Measurements from ENCODE around the gene ADAM10. TPM values are rescaled to one million over a fixed set of nuclear protein-coding genes. Genes with fewer than 3 reads are reported as not detected.

ADAM10 gene
- polyA plus RNA-seq, 1 donor: 264 TPM

DNA sequence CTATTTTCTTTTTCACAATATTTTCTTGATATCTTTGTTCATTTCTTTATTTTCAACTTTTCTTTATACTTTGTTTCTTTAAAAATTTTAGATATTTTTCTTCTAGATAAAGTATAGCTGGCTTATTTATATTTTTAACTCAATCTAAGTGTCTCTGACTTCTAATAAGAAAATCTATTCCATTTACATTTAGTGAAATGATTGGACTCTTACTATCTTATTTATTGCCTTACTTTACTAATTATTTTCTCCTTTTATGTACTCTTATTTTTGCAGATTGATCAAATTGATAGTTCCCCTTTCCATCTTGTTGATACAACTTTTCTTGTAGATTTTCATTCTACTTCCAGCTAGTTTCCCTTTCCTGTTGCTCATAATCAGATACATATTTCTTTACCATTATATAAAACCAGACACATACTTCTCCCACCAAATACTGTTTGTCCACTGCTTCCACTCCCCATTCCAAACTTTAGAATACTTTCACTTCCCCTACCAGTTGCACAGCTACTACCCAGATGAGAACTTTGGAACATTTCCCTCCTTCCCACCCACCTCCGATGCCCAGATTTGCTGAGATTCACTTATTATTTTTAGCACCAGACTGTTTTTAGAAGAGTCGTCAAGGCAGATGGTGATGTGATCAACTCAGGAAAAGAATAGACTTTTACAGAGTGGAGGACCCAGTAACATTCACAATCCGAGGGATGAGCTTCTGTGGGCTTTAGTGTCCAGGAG lies 166.2 kb downstream of the ADAM10 start:
- DNase-seq: no peak

DNA sequence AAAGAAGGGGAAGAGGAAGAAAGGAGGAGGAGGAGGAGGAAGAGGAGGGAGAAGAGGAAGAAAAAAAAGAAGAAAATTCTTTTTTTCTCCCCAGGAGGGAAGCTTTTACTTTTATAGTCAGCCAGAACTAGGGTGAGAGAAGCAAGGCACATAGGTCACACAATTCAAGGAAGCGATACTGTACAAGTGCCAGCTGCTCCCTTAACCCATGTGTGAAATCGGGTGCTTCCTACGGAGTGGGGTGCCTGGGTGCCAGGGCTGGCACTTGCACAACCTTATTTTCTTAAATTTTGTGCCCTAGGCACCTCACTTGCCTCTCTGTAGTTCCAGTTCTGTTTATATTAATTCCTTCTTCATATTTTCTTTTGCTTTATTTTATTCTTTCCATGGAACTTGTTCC lies 167.3 kb downstream of the ADAM10 start:
- DNase-seq: no peak

DNA sequence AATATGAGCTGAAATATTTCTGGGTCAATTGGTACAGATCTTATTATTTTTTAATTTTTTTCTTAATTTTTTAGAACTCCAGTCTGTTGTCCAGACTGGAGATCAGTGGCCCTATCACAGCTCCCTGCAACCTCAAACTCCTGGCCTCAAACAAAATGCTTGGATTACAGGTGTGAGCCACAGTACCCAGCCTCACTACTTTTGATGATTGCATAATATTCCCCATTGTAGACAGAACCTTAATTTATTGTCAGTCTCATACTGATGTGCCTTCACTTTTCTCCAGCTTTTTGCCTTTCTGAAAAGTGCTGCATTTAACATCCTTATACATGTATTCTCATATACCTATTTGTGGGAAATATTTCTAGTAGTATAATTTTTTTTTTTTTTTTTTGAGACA lies 172.8 kb downstream of the ADAM10 start:
- no peak for DNase-seq

DNA sequence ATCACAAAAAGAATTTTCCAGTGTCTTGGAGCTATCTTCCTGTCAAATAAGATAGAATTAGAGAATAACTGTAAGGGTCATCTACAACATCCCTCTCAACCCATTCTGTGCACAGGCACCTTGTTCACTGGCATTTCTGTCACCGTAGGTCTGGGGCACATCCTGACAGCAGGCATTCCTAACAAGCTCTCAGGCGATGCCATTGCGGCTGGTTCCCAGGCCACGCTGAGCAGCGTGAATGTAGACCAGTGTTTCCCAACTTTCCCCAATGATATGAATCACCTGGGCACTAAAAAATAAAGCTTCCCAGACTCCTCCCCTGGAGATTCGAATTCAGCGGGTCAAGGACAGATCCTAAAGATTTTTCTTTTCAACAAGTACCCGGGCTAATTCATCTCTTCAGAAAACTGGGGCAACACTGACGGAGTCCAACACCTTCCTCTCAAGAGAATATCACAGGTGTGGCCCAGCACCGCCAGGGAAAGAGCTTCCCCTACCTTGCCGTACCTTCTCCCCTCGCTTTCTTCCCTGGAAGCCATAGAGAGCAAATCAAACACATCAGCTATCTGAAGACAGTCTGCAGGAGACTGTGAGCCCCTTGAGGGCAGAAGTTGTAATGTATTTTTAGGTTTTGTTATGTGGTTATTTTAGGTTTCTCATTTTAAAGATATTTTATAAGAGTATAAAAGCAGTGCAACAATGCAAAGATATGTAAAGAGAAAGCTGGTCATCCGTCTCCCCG lies 174.3 kb downstream of the ADAM10 start:
- DNase-seq: no peak

DNA sequence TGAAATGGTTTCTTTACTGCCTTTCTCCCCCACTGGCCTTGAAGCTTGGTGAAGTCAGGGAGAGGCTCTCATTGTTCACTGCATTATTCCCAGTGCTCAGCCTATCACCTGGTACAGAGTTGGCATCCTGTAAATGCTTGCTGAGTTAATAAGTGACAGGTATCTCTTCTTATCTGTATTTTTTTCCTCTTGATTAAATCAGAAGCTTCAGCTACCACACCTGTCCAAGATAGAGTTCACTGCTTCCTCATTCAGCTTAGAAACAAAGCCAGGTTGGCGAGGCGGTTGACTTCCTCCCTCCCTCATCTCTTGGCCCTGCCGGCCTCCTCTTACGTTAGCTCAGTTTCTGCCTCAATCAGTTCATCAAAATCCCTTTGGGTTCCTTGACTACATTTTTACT lies 174.9 kb downstream of the ADAM10 start:
- no peak for DNase-seq

DNA sequence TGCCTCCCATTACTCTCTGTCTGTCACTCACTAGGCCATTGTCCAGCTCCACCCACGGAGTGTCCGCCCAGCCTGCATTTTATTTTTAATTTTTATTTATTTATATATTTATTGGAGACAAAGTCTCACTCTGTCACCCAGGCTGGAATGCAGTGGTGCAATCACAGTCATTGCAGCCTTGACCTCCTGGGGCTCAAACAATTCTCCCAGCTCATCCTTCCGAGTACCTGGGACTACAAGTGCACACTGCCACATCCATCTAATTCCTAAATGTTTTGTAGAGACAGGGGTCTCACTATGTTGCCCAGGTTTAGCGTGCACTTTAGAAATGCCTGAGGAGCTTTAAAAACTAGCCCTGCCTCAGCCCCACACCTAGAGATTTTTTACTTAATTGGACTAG lies 176.2 kb downstream of the ADAM10 start:
- DNase-seq: no peak

DNA sequence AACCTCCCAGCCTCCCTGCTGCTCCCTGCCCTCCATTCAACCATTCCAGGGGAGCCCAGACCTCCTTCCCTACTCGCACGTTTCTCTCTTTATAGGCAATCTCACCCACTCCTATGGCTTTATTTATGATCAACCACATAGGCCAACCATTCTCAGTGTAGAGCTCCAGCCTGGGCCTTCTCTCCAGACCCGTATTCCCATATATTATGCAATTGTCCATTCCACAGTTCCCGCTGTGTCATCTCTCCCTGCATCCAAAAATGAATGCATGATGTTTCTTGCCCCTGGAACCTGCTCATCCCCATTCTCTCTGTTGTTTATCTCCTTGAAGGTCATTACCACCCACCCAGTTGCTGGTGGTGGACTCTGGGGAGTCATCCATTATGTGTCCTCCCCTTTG lies 177.0 kb downstream of the ADAM10 start:
- DNase-seq: no peak

DNA sequence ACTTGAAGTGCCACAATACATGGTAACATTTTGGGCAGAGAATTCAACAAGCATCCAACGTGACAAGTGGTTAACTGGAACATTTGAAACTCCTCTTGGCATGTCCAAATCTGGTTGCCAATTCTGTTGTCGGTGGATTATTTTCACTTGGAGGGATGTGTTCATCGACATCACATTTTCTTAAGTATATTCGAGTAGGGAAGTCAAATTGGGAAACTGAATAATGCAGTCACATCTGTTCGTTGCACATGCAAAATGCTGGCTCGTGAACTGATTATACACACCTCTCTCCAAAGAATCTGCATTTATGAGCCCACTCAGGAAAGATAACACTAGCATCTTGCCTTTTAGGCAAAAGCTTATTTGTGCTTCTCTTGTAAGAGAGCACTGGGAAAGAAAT lies 178.0 kb downstream of the ADAM10 start:
- no peak for DNase-seq

DNA sequence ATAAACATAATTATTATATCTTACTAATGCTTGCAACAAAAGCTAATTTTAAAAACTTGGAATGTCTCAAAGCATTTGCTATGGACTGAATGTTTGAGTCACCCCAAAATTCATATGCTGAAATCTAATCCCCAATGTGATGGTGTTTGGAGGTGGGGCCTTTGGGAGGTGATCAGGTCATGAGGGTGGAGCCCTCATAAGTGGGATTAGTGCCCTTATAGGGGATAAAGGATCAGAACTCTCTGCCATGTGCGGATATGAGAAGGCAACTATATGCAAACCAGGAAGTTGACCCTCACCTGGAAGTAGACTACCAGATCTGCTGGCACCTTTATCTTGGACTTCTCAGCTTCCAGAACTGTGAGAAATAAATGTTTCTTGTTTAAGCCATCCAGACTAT lies 180.1 kb downstream of the ADAM10 start:
- no peak for DNase-seq

DNA sequence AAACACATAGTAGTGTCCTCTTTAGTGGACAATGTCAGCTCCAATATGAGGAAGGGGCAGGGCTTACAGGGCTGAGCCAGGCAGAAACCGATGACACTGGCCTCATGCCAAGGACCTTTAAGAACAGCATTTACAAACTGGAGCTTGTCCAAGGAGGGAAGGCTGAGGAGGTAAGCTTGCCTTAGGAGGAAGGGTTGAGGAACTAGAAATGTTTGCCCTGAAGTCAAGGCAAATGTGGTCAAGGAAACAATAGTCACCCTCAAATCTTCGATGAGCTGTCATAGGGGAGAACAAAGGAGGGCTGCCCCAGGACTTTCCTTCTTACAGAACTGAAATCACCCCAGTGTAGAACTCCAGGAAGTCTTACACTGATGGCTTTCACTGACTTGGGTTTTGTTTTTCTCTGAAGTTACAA lies 181.3 kb downstream of the ADAM10 start:
- DNase-seq: no peak

DNA sequence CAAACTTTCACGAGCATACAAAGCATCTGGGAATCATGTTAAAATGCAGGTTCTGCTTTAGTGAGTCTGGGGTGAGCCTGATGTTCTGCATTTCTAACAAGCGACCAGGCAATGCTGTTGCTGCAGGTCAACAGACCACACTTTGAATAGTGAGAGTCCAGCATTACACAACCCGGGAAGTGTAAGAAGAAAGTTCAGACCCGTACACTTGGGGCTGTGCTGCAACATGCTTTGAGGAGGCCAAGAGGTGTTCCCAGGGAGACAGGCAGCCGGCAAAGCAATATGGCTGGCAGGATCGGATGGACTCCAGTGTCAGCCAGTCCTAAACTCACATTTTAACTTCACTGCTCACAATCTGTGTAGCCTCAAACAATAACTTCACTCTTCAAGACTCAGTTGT lies 183.5 kb downstream of the ADAM10 start:
- DNase-seq: no peak

DNA sequence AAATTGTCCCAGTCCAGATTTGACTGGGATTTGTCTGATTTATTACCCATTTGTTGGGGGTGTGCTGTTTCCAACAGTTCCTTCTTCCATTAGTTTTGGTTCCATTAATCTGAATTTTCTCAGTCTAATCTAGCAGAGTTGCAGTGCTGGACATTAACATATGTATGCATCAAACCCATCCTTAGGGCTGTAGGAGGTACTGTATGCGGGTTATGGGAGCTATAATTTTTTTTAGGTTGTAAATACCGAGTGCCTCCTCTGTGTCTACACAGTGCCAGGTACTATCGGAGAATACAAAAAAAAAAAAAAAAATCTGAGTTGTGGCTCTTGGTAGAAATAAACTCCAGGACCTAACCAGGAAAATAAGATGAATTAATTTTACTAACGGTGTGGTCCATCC lies 183.9 kb downstream of the ADAM10 start:
- DNase-seq: no peak

DNA sequence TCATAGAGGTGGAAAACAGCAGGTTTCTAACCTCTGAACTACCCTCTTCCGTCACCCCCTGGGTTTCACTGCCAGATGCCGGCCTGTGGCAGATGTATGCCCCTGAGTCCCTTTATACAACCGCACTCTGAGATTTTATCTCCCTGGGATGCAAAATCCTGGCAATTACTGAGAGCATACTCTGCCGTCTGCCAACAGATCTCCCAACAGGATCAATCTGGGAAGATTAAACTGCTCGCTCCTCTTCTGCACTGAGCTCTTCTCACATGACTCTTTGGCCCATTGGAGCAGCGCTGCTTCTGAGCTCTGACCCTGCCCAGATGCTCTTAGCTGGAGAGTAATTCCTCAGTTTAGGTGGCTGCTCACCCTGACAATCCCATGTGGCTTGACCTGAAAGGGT lies 184.5 kb downstream of the ADAM10 start:
- DNase-seq: no peak

DNA sequence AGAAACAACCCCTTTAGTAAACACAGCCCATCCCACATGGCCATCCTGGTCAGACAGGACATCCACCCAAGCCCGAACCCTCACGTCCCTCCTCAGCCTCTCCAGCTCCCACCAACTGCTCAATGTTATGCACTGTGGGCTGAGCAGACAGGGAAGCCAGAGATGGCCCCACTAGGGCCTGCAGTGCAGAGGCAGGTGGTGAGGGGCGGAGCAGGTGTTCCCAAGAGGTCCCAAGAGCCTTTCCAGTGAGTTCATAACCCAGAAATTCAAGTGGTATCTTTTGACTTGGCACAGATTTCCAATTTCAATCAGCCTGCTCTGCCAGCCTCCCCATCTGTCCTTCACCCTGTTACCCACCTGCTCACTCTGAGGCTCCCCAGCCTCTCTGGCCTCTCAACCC lies 187.4 kb downstream of the ADAM10 start:
- no peak for DNase-seq

DNA sequence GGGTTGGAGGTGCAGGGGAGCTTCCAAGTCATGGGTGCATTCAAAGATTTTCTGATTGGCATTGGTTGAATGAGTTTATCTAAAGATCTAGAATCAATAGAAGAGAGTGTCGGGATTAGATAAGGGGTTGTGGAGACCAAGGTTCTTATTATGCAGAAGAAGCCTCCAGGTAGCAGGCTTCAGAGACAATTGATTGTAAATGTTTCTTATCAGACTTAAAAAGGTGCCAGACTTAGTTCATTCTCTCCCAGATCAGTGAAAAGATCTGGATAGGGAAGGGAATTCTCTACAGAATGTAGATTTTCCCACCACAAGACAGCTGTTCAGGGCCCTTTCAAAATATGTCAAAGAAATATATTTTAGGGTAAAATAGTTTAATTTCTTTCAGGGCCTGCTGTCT lies 188.2 kb downstream of the ADAM10 start:
- no peak for DNase-seq

DNA sequence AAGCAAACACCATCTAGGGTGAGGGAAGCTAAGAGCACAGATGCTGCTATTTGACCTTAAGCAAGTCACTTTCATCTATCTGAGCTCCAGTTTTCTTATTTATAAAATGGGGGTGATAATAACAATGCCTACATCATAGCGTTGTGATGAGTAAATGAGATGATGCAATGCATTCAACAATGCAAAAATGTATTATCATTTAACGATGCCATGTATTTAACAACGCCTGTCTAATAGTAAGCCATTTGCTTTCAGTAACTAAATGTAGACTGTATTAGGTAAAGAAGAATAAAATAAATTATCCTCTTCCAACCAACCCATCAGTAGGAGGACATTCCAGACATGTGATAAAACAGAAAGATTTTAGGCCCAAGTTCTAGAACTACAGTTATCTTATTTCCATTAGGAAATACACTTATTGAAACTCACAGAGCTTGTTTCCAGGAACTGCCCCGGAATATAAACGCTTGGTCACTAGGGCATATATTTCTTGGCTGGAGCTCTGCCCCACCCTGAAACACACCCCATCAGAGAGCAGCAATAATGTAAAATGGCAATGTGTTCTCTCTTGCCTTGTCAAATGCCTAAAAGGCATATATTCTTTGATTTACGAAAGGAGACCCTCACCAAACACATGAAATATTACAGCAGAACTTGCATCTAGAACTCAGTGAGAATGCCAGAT lies 189.5 kb downstream of the ADAM10 start:
- DNase-seq: no peak

DNA sequence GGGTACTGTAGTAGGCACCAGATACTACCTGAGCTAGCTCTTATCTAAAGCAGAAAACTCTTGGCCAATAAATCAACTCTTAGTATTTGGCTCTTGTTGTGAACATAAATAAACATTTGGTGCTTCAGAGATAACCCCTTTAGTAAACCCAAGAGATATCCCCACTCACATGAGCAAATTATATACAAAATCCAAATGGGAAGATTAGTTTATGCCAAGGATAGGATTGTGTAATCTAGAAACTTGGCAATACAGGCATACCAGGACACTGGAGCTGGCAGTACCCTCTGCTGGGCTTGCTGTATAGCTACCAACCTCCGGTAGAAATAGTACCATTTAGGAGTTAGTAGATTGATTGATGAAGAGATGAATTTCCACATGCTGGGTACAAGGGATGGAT lies 190.7 kb downstream of the ADAM10 start:
- DNase-seq: no peak

DNA sequence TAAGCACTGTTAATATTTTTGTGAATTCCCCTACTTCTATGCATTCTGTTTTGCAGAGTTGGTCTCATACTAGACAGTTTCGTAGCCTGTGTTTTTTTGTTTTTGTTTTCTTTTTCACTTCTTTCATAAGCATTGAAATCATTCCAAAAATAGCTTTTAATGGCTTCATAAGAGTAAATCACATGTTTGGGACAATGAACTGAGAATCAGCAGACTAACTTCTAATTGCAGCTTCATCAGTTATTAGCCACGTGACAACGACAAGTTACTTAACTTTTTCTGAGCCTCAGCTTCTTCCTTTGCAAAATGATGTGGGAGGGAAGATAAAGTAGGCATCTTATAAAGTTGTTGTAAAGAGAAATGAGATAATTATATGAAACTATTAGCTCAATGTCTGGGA lies 193.0 kb downstream of the ADAM10 start:
- no peak for DNase-seq

DNA sequence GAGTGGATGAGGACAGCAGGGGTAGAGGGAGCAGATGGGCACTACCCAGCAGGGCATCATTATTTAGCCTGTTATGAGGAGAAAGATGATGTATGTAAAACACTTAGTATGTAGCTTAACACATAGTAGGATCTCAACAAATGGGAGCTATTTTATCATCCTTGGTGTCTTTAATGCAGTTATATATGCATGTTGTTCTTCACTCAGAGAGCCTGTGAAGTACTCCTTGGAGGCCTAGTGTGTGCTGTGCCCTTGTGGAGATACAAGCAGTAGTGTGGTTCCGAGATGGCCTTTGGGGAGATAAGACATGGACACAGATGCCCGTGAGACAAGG lies 193.5 kb downstream of the ADAM10 start:
- DNase-seq: no peak

DNA sequence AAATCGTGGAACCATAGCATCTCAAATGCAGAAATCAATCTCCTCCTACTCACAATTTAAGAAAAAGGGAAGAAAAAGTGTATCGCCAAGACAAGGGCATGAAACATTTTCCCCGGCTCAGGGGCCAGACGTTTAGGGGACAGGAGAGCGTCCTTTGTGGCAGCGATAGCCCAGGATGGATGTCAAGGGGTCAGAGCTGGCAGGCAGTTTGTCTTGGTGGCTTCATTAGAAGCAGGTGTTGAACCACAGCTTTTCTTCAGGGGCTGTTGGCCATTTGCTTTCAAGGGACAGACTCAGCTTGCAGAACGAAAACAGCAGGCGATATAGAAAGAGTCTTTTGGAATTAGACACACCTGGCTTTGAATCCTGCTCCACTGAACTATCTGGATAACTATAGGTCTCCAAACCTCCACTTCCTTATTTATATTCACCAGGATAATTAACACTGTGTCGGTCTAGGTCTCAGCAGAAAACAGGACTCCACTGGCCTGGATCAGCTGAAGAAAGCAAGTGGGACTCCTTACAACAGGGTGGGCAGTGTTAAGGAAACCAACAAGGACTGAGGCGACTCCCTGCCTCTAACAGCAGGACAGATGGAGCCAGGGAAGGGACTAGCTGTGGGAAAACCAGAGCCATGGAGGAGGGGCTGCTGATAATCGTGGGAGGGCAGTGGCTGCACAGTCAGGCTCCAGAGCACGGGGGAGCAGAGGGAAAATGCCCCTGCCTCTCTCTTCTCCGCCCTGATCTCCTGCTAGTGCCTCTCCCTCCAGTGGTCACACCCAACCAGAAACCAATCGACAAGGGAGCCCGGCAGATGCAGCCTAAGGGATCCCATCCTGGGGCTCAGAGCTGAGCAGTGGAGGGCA lies 194.1 kb downstream of the ADAM10 start:
- no peak for DNase-seq

DNA sequence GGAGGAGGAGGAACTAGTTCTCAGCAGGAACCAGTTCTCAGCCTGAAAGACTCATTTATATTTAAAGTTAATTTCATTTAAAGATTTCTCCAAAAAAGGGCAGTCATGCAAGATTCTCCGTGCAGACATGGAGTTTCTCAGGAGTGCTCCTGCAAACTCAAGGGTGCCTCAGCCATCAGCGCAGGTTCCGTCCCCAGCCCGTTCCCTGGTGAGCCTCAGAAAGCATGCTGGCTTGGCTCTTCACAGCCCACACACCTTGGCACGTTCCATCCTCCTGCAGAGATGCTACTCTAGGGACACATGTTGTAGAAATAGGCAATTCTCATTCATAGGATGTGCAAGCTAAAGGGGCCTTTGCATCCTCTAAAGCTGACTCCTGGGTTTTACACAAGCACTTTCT lies 194.7 kb downstream of the ADAM10 start:
- no peak for DNase-seq

DNA sequence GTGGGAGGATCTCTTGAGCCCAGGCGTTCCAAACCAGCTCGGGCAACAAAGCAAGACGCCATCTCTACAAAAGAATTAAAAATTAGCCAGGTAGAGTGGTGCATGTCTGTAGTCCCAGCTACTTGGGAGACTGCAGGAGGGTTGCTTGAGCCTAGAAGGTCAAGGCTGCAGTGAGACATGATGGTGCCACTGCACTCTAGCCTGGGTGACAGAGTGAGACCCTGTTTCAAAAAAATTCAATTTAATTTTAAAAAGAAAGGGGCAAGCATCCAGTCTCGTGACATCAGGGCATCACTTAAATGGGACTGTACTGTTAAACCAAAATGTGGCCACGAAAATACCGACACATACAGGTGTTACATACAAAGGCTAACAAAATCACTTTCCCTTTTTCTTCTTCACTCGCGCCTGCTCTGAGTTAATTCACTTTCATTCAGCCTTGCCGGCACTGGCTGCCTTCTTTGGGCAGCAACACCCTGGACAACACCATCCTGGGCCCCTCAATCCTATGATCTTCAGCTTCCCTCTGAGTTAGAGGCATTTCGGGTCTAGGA lies 196.1 kb downstream of the ADAM10 start:
- no peak for DNase-seq
